ENCODE measurements around the gene RPS18. TPM values are rescaled to one million over a fixed set of nuclear protein-coding genes. Genes with fewer than 3 reads are reported as not detected.

RPS18 gene
- total RNA-seq, 1 donor from 2014 or later: 2,061 TPM

DNA sequence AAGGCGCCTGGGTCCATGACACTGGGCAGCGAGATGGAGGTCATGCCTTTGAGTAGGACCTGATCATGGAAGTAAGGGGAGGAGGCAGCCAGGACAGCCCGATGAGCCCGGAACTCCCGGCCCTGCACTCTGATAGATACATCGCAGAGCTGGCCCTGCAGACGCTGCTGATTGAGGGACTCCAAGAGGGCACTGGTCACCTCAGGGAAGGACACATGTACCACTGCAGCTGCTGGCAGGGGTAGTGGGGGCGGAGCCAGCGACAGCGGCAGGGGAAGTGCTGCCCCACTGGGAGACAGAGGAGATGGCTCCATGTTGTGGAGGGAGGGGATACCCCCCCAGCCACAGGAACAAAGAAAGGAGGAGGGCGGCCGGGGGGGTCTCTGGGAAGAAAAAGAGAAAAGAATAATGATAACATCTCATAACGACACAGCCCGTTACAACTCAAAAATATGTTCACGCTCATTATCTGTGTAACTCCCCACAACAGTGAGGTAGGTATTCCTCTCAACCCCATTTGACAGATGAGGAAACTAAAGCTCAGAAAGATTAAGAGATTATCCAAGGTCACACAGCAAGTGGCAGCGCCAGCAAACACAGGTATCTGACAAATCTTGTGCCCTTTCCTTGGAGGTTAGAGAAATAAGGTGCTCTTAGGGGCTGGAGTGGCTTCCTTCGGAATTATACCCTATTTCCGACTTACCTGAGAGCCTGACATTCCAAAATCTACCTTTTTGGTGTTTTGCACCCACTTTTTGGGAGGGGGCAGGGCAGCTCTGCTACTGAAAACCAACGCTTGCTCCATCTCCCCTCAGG is 44.9 kb downstream of the RPS18 start:
- no peaks in the 10 kb centered on the region for H3K9me3 ChIP-seq (ENCODE audit: insufficient read depth, low read depth, low read length)
- H3K27ac ChIP-seq (ENCODE audit: low read depth, low read length): no peak overlapping the region
- DNase-seq (ENCODE audit: low read depth) (no peak), FAIRE-seq (no peak)
- Mint-ChIP-seq H3K4me3 (ENCODE audit: unreplicated experiment) (peak overlapping the region; percentile 81), H3K27me3 (ENCODE audit: low read depth, unreplicated experiment) (no peaks in the 10 kb centered on the region), H3K27ac (ENCODE audit: unreplicated experiment) (no peak overlapping the region), H3K4me1 (ENCODE audit: low read depth, unreplicated experiment) (peaks cover 30% of the 10 kb centered on the region), H3K9me3 (ENCODE audit: unreplicated experiment) (no peaks in the 10 kb centered on the region), H3K36me3 (ENCODE audit: low read depth, unreplicated experiment) (peaks cover 10% of the 10 kb centered on the region)
- peaks cover 65% of the 10 kb centered on the region for H3K4me1 ChIP-seq (ENCODE audit: insufficient read depth, low read length)
- TF ChIP-seq, protein P1, sequence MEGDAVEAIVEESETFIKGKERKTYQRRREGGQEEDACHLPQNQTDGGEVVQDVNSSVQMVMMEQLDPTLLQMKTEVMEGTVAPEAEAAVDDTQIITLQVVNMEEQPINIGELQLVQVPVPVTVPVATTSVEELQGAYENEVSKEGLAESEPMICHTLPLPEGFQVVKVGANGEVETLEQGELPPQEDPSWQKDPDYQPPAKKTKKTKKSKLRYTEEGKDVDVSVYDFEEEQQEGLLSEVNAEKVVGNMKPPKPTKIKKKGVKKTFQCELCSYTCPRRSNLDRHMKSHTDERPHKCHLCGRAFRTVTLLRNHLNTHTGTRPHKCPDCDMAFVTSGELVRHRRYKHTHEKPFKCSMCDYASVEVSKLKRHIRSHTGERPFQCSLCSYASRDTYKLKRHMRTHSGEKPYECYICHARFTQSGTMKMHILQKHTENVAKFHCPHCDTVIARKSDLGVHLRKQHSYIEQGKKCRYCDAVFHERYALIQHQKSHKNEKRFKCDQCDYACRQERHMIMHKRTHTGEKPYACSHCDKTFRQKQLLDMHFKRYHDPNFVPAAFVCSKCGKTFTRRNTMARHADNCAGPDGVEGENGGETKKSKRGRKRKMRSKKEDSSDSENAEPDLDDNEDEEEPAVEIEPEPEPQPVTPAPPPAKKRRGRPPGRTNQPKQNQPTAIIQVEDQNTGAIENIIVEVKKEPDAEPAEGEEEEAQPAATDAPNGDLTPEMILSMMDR (IDR thresholded peaks at IDR 0.05; ENCODE audit: insufficient read depth, low read depth, low read length): no peak
- TF ChIP-seq EZH2 (IDR thresholded peaks at IDR 0.05; ENCODE audit: insufficient read depth, low read length): no peak
- no peaks in the 10 kb centered on the region for H3K27me3 ChIP-seq (ENCODE audit: insufficient read depth, low read length)
- peaks cover 26% of the 10 kb centered on the region for H4K20me1 ChIP-seq (ENCODE audit: insufficient read depth, low read length)
- peaks cover 27% of the 10 kb centered on the region for H3K36me3 ChIP-seq (ENCODE audit: insufficient read depth, low read length)
- H3K4me3 ChIP-seq (ENCODE audit: insufficient read depth, low read depth, low read length): peak overlapping the region; percentile 44
- H3K9ac ChIP-seq (ENCODE audit: low read length): no peak overlapping the region
- peaks cover 69% of the 10 kb centered on the region for H3K79me2 ChIP-seq (ENCODE audit: insufficient read depth, low read length)
- H2AFZ ChIP-seq (ENCODE audit: low read depth, low read length): no peak overlapping the region
- H3K4me2 ChIP-seq (ENCODE audit: low read length): peak overlapping the region; percentile 70

DNA sequence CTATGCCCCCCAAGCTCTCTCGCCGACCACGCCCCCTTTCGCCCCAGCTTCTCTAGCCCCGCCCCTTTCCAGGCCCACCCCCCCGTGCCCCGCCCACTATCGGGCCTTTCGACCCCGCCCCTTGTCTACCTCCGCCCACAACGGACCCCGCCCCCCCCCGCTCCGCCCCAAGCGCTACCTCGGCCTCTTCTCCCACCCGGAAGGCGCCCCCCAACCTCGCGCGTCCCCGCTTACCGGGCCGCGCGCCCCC is 45.5 kb downstream of the RPS18 start:
- peak overlapping the region; percentile 81 for H3K4me3 Mint-ChIP-seq (ENCODE audit: unreplicated experiment)
- no peaks in the 10 kb centered on the region for H3K27me3 Mint-ChIP-seq (ENCODE audit: low read depth, unreplicated experiment)
- no peak overlapping the region for H3K27ac Mint-ChIP-seq (ENCODE audit: unreplicated experiment)
- peaks cover 10% of the 10 kb centered on the region for H3K36me3 Mint-ChIP-seq (ENCODE audit: low read depth, unreplicated experiment)
- peaks cover 21% of the 10 kb centered on the region for H4K20me1 ChIP-seq (ENCODE audit: insufficient read depth, low read length)
- no peaks in the 10 kb centered on the region for H3K9me3 Mint-ChIP-seq (ENCODE audit: unreplicated experiment)
- no peak overlapping the region for H3K9ac ChIP-seq (ENCODE audit: low read length)
- H3K27ac ChIP-seq (ENCODE audit: low read depth, low read length): no peak overlapping the region
- peaks cover 69% of the 10 kb centered on the region for H3K79me2 ChIP-seq (ENCODE audit: insufficient read depth, low read length)
- peaks cover 29% of the 10 kb centered on the region for H3K4me1 Mint-ChIP-seq (ENCODE audit: low read depth, unreplicated experiment)
- no peak for DNase-seq (ENCODE audit: low read depth)
- H3K36me3 ChIP-seq (ENCODE audit: insufficient read depth, low read length): peaks cover 27% of the 10 kb centered on the region
- peaks cover 63% of the 10 kb centered on the region for H3K4me1 ChIP-seq (ENCODE audit: insufficient read depth, low read length)
- H3K9me3 ChIP-seq (ENCODE audit: insufficient read depth, low read depth, low read length): no peaks in the 10 kb centered on the region
- H3K27me3 ChIP-seq (ENCODE audit: insufficient read depth, low read length): no peaks in the 10 kb centered on the region
- FAIRE-seq: no peak
- H2AFZ ChIP-seq (ENCODE audit: low read depth, low read length): no peak overlapping the region
- no peak for TF ChIP-seq EZH2 (IDR thresholded peaks at IDR 0.05; ENCODE audit: insufficient read depth, low read length)
- TF ChIP-seq, protein P1 (IDR thresholded peaks at IDR 0.05; ENCODE audit: insufficient read depth, low read depth, low read length): no peak
- peak overlapping the region; percentile 70 for H3K4me2 ChIP-seq (ENCODE audit: low read length)
- peak overlapping the region; percentile 44 for H3K4me3 ChIP-seq (ENCODE audit: insufficient read depth, low read depth, low read length)
